Measurements from ENCODE around the gene CEP112.

The CEP112 gene

DNA sequence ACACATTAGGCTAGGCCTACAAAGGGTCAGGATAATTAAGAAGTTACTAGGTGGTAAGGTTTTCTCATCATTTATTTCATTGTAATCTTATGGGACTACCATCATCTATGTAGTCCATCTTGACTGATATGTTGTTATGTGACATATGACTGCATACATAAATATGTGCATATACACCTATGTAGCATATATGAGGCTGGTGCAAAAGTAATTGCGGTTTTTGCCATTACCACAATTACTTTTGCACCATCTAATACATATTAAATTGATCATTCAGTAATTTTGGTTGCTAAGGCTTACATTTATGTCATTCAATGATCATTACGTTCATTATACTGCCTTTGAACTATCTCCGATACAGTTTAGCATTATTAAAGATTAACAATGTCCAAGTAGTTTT, 462.7 kb downstream of the CEP112 start:
- H3K4me3 ChIP-seq (ENCODE audit: low read length) = no peak overlapping the region
- no peaks in the 10 kb centered on the region for H3F3A ChIP-seq (ENCODE audit: insufficient read depth, low read length)
- H4K20me1 ChIP-seq (ENCODE audit: insufficient read depth, low read length) = no peaks in the 10 kb centered on the region
- DNase-seq = no peak
- no peaks in the 10 kb centered on the region for H3K4me1 ChIP-seq (ENCODE audit: low read length)
- no peak overlapping the region for H3K4me2 ChIP-seq (ENCODE audit: low read depth, low read length)
- no peaks in the 10 kb centered on the region for H3K79me2 ChIP-seq (ENCODE audit: low read length)
- TF ChIP-seq EZH2phosphoT487 (IDR thresholded peaks at IDR 0.05; ENCODE audit: low read length) (no peak), EZH2 (optimal IDR thresholded peaks at IDR 0.05; ENCODE audit: low read depth, low read length) (no peak)
- TF ChIP-seq, protein P1, sequence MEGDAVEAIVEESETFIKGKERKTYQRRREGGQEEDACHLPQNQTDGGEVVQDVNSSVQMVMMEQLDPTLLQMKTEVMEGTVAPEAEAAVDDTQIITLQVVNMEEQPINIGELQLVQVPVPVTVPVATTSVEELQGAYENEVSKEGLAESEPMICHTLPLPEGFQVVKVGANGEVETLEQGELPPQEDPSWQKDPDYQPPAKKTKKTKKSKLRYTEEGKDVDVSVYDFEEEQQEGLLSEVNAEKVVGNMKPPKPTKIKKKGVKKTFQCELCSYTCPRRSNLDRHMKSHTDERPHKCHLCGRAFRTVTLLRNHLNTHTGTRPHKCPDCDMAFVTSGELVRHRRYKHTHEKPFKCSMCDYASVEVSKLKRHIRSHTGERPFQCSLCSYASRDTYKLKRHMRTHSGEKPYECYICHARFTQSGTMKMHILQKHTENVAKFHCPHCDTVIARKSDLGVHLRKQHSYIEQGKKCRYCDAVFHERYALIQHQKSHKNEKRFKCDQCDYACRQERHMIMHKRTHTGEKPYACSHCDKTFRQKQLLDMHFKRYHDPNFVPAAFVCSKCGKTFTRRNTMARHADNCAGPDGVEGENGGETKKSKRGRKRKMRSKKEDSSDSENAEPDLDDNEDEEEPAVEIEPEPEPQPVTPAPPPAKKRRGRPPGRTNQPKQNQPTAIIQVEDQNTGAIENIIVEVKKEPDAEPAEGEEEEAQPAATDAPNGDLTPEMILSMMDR (IDR thresholded peaks at IDR 0.05; ENCODE audit: low read length) = no peak
- no peaks in the 10 kb centered on the region for H3K36me3 ChIP-seq (replicated peaks; ENCODE audit: insufficient read depth, low read length)
- H3K9me2 ChIP-seq (replicated peaks; ENCODE audit: insufficient read depth, low read length) = no peaks in the 10 kb centered on the region
- no peak overlapping the region for H3K27ac ChIP-seq (ENCODE audit: low read length)
- H3K9me3 ChIP-seq (replicated peaks; ENCODE audit: insufficient read depth, low read length) = no peaks in the 10 kb centered on the region
- H3K9ac ChIP-seq (ENCODE audit: low read length) = no peak overlapping the region
- H2AFZ ChIP-seq (ENCODE audit: low read length) = no peak overlapping the region
- H3K27me3 ChIP-seq (replicated peaks; ENCODE audit: insufficient read depth, low read length) = no peaks in the 10 kb centered on the region

DNA sequence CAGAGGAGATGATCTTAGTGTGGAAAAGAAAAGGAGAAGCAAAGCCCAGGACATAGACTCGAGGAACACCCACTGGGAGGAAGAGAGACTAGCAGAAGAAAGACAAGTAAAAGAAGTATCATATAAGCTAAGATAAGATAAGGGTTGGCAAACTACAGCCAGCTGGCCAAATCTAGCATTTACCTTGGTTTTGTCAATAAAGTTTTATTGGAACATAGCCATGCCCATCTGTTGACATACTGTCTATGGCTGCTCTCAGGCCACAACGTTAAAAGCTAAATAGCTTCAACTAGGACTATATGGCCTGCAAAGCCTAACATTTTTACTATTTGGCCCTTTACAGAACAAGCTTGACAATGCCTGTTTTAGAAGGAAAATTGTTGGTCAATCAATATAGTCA, 464.1 kb downstream of the CEP112 start:
- Histone ChIP-seq H2AFZ (ENCODE audit: low read length) (no peak overlapping the region), H3K36me3 (replicated peaks; ENCODE audit: insufficient read depth, low read length) (no peaks in the 10 kb centered on the region), H3K79me2 (ENCODE audit: low read length) (no peaks in the 10 kb centered on the region), H3K27ac (ENCODE audit: low read length) (no peak overlapping the region), H3K9ac (ENCODE audit: low read length) (no peak overlapping the region), H3F3A (ENCODE audit: insufficient read depth, low read length) (no peaks in the 10 kb centered on the region), H3K27me3 (replicated peaks; ENCODE audit: insufficient read depth, low read length) (no peaks in the 10 kb centered on the region), H3K9me3 (replicated peaks; ENCODE audit: insufficient read depth, low read length) (no peaks in the 10 kb centered on the region), H3K4me1 (ENCODE audit: low read length) (no peaks in the 10 kb centered on the region), H4K20me1 (ENCODE audit: insufficient read depth, low read length) (no peaks in the 10 kb centered on the region), H3K4me2 (ENCODE audit: low read depth, low read length) (no peak overlapping the region), H3K4me3 (ENCODE audit: low read length) (no peak overlapping the region), H3K9me2 (replicated peaks; ENCODE audit: insufficient read depth, low read length) (no peaks in the 10 kb centered on the region)
- TF ChIP-seq EZH2 (optimal IDR thresholded peaks at IDR 0.05; ENCODE audit: low read depth, low read length) (no peak), EZH2phosphoT487 (IDR thresholded peaks at IDR 0.05; ENCODE audit: low read length) (no peak)
- TF ChIP-seq, protein P1 (IDR thresholded peaks at IDR 0.05; ENCODE audit: low read length) = no peak
- DNase-seq = no peak

DNA sequence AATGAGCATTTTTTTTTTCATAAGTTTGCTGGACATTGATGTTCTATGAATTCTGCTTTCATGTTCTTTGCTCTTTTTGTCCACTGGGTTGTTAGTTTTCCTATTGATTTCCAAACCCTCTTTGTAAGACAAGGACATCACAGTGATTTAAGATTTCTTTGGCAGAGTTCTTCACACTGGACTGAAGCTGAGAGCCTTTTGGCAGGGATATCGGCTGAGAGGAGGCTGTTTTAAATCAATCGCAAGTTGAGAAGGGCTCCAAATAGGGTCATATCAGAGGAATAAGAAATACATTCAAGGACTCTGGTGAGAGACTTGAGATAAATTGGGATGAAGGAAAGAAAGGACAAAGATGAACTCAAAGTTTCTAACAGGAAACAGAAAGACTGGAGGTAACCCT, 464.7 kb downstream of the CEP112 start:
- no peaks in the 10 kb centered on the region for H3K9me3 ChIP-seq (replicated peaks; ENCODE audit: insufficient read depth, low read length)
- H3F3A ChIP-seq (ENCODE audit: insufficient read depth, low read length) = no peaks in the 10 kb centered on the region
- H3K4me3 ChIP-seq (ENCODE audit: low read length) = no peak overlapping the region
- H3K79me2 ChIP-seq (ENCODE audit: low read length) = no peaks in the 10 kb centered on the region
- H3K4me2 ChIP-seq (ENCODE audit: low read depth, low read length) = no peak overlapping the region
- H3K27me3 ChIP-seq (replicated peaks; ENCODE audit: insufficient read depth, low read length) = no peaks in the 10 kb centered on the region
- no peak overlapping the region for H3K9ac ChIP-seq (ENCODE audit: low read length)
- no peaks in the 10 kb centered on the region for H4K20me1 ChIP-seq (ENCODE audit: insufficient read depth, low read length)
- H3K36me3 ChIP-seq (replicated peaks; ENCODE audit: insufficient read depth, low read length) = no peaks in the 10 kb centered on the region
- no peak for TF ChIP-seq EZH2 (optimal IDR thresholded peaks at IDR 0.05; ENCODE audit: low read depth, low read length)
- TF ChIP-seq, protein P1 (IDR thresholded peaks at IDR 0.05; ENCODE audit: low read length) = no peak
- TF ChIP-seq EZH2phosphoT487 (IDR thresholded peaks at IDR 0.05; ENCODE audit: low read length) = no peak
- H3K4me1 ChIP-seq (ENCODE audit: low read length) = no peaks in the 10 kb centered on the region
- no peak for DNase-seq
- no peak overlapping the region for H3K27ac ChIP-seq (ENCODE audit: low read length)
- H2AFZ ChIP-seq (ENCODE audit: low read length) = no peak overlapping the region
- no peaks in the 10 kb centered on the region for H3K9me2 ChIP-seq (replicated peaks; ENCODE audit: insufficient read depth, low read length)

Measured in MM.1S (cell line).